Type B pancreatic cell (in vitro differentiated cells): ENCODE measurements around the gene SYT17. TPM values are rescaled to one million over a fixed set of nuclear protein-coding genes. Genes with fewer than 3 reads are reported as not detected.

Experiments
- DNase-seq: peaks from one replicate; pipeline ENCODE4 v3.0.0; 2021; ENCODE audit warnings: mixed read lengths; ENCODE audit not compliant: unreplicated experiment; ENCODE audit errors: extremely low spot score
- H3K27ac Mint-ChIP-seq: 2 replicates; pipeline ENCODE4 v1.8.0; 2021; ENCODE audit warnings: mild to moderate bottlenecking, mixed read lengths
- H3K27me3 Mint-ChIP-seq: 2 replicates; pipeline ENCODE4 v1.8.0; 2021; ENCODE audit warnings: mixed read lengths
- H3K36me3 Mint-ChIP-seq: 2 replicates; pipeline ENCODE4 v1.8.0; 2021; ENCODE audit warnings: mixed read lengths
- H3K4me1 Mint-ChIP-seq: one replicate; pipeline ENCODE4 v1.8.0; 2021; ENCODE audit warnings: mixed read lengths; ENCODE audit not compliant: unreplicated experiment
- H3K4me3 Mint-ChIP-seq: 2 replicates; pipeline ENCODE4 v1.8.0; 2021; ENCODE audit warnings: mild to moderate bottlenecking, mixed read lengths
- H3K9me3 Mint-ChIP-seq: 2 replicates; pipeline ENCODE4 v1.8.0; 2021; ENCODE audit warnings: mixed read lengths
- total RNA-seq: library from RNA; stranded (reverse); gene quantifications from 2 replicates; pipeline ENCODE4 v1.2.1, GENCODE V29; 2021; ENCODE audit warnings: low replicate concordance
- TF ChIP-seq, protein P1 (sequence below): fragments of 200-600 bp; sonication (generic); conservative IDR thresholded peaks from 2 replicates; pipeline ENCODE4 v1.5.0; 2021; ENCODE audit warnings: antibody characterized with exemption, mild to moderate bottlenecking

The SYT17 gene
- total RNA-seq, 1 donor from 2014 or later, result 10.7 TPM

DNA sequence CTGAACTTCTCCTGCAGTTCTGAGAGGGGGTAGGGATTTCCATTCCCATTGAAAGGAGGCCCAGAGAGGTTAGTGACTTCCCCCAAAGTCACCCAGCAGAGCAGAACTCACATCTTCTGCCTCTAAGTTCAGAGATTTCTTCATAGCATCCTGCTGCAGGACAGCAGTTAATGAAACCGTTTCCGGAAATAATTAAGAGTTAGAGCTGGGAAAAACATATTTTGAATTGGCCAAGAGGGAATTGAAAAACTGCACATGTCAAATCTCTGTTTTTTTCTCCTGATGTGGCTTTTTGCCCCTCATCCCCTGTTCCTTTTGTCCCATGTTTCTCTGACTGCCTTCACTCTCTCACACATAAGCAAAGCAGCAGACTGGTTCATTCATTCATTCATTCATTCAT is 27.6 kb upstream of the SYT17 start:
- H3K27ac Mint-ChIP-seq, result peak overlapping the region; percentile 29
- no peaks in the 10 kb centered on the region for H3K36me3 Mint-ChIP-seq
- no peaks in the 10 kb centered on the region for H3K27me3 Mint-ChIP-seq
- TF ChIP-seq, protein P1, sequence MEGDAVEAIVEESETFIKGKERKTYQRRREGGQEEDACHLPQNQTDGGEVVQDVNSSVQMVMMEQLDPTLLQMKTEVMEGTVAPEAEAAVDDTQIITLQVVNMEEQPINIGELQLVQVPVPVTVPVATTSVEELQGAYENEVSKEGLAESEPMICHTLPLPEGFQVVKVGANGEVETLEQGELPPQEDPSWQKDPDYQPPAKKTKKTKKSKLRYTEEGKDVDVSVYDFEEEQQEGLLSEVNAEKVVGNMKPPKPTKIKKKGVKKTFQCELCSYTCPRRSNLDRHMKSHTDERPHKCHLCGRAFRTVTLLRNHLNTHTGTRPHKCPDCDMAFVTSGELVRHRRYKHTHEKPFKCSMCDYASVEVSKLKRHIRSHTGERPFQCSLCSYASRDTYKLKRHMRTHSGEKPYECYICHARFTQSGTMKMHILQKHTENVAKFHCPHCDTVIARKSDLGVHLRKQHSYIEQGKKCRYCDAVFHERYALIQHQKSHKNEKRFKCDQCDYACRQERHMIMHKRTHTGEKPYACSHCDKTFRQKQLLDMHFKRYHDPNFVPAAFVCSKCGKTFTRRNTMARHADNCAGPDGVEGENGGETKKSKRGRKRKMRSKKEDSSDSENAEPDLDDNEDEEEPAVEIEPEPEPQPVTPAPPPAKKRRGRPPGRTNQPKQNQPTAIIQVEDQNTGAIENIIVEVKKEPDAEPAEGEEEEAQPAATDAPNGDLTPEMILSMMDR, result no peak
- DNase-seq, result no peak
- H3K4me1 Mint-ChIP-seq, result peaks cover 42% of the 10 kb centered on the region
- H3K4me3 Mint-ChIP-seq, result no peak overlapping the region
- H3K9me3 Mint-ChIP-seq, result no peaks in the 10 kb centered on the region

DNA sequence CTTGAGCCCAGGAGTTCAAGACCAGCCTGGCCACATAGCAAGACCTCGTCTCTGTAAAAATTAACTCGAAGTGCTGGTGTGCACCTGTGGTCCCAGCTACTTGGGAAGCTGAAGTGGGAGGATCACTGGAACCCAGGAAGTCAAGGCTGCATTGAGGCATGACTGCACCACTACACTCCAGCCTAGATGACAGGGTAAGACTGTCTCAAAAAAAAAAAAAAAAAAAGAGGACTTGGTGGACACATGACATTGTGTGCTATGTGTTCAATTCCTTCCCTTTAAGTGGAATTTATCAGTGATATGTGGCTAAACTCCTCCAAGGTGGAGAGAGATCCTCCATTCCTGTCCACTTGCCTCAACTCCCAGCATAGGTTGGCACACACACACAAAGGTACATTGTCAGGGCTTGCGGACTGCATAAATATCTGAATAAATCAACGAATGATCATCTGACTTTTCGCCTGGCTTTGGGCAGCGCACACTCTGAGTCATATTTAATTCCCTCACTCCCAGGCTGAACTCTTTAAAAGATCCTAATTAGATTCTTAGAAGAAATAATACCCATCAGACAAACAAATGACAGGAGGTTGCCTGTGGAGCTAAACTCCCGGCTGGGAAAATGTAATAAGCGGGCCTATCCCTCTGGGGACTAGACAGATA is 25.0 kb upstream of the SYT17 start:
- TF ChIP-seq, protein P1, result no peak
- H3K4me3 Mint-ChIP-seq, result no peak overlapping the region
- no peak overlapping the region for H3K27ac Mint-ChIP-seq
- no peaks in the 10 kb centered on the region for H3K9me3 Mint-ChIP-seq
- peaks cover 2% of the 10 kb centered on the region for H3K27me3 Mint-ChIP-seq
- H3K36me3 Mint-ChIP-seq, result no peaks in the 10 kb centered on the region
- no peak for DNase-seq
- H3K4me1 Mint-ChIP-seq, result peaks cover 22% of the 10 kb centered on the region

- Mint-ChIP-seq H3K4me1 (peaks cover 19% of the 10 kb centered on the region), H3K36me3 (no peaks in the 10 kb centered on the region), H3K4me3 (no peak overlapping the region), H3K27ac (no peak overlapping the region), H3K9me3 (no peaks in the 10 kb centered on the region), H3K27me3 (peaks cover 2% of the 10 kb centered on the region)
- no peak for DNase-seq
- TF ChIP-seq, protein P1, result no peak
Observed at GRCh38 chr16:19143599-19143956, 24.5 kb upstream of the SYT17 start.

DNA sequence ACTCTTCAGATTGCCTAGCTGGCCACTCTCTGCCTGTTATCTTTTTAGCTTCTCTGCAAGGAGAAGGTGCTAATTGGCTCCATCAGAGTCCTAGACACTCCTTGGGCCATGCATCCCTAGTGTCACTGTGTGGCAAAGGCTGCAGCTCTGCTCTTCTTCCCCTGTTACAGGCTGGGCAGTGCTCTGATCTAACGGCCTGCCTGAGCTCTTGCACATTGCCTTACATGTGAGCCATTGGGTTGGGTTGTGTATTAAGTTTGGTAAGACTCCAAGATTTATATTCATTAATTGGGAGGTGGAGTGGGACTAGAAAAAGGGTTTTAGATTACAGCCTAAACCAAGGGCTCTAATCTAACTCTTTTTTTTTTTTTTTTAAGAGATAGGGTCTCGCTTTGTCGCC is 23.0 kb upstream of the SYT17 start:
- Mint-ChIP-seq H3K4me3 (no peak overlapping the region), H3K27ac (no peak overlapping the region), H3K27me3 (peaks cover 2% of the 10 kb centered on the region), H3K36me3 (no peaks in the 10 kb centered on the region), H3K4me1 (peaks cover 9% of the 10 kb centered on the region), H3K9me3 (no peaks in the 10 kb centered on the region)
- TF ChIP-seq, protein P1, result no peak
- DNase-seq, result no peak

DNA sequence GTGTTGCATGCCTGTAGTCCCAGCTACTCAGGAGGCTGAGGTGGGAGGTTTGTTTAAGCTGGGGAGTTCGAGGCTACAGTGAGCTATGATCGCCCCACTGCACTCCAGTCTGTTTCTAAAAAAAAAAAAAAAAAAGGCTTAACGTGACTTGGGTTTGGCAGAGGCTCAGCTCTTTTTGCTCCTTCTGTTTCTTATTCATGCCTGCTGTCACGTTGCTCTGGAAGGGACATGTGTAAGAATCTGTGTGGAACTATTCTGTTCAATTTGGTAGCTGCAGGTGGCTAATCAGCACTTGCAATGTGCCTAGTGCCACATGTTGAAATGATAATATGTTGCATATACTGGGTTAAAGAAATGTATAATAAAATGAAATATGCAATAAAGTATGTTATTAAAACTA is 20.9 kb upstream of the SYT17 start:
- DNase-seq, result no peak
- peaks cover 2% of the 10 kb centered on the region for H3K27me3 Mint-ChIP-seq
- H3K36me3 Mint-ChIP-seq, result no peaks in the 10 kb centered on the region
- no peaks in the 10 kb centered on the region for H3K9me3 Mint-ChIP-seq
- H3K27ac Mint-ChIP-seq, result no peak overlapping the region
- H3K4me1 Mint-ChIP-seq, result no peaks in the 10 kb centered on the region
- H3K4me3 Mint-ChIP-seq, result no peak overlapping the region
- TF ChIP-seq, protein P1, result no peak

- Mint-ChIP-seq H3K4me3 (no peak overlapping the region), H3K4me1 (no peaks in the 10 kb centered on the region), H3K36me3 (no peaks in the 10 kb centered on the region), H3K27me3 (peaks cover 2% of the 10 kb centered on the region), H3K27ac (no peak overlapping the region), H3K9me3 (no peaks in the 10 kb centered on the region)
- TF ChIP-seq, protein P1, result no peak
- DNase-seq, result no peak
Observed at GRCh38 chr16:19147627-19148026, 20.4 kb upstream of the SYT17 start.
